CD4-positive, alpha-beta memory T cell (primary cell): ENCODE measurements around the gene EMC9. TPM values are rescaled to one million over a fixed set of nuclear protein-coding genes. Genes with fewer than 3 reads are reported as not detected.
A peak's percentile ranks its signal among the peaks of the same experiment; 100 is the strongest.

Experiments
- CTCF ChIA-PET: fragments of 350-600 bp; sonication (Branson Sonifier 250); formaldehyde crosslinking; loops from one replicate; lab custom pipeline; 2021; ENCODE audit warnings: inconsistent platforms; ENCODE audit not compliant: partially characterized antibody; lab: Charles Lee
- POLR2A ChIA-PET: fragments of 350-600 bp; sonication (Branson Sonifier 250); formaldehyde crosslinking; loops from one replicate; lab custom pipeline; 2021; ENCODE audit not compliant: partially characterized antibody; lab: Charles Lee
- DNase-seq, 5 donors: peaks; one replicate each; pipeline versions ENCODE4 v3.0.0 to v3.0.0-alpha.2; 2020 to 2022; ENCODE audit warnings: mixed read lengths in 1 of 5
- H3K27ac ChIP-seq: one replicate; pipeline ENCODE4 v1.7.0; 2013; ENCODE audit warnings: low read depth, low read length
- H3K27me3 ChIP-seq: 2 replicates; pipeline ENCODE4 v1.7.0; 2013; ENCODE audit warnings: mild to moderate bottlenecking, low read length, moderate library complexity; ENCODE audit not compliant: insufficient read depth
- H3K36me3 ChIP-seq: 2 replicates; pipeline ENCODE4 v1.7.0; 2013; ENCODE audit warnings: mild to moderate bottlenecking, low read length, moderate library complexity; ENCODE audit not compliant: insufficient read depth
- H3K4me1 ChIP-seq: 2 replicates; pipeline ENCODE4 v1.7.0; 2013; ENCODE audit warnings: mild to moderate bottlenecking, low read length, moderate library complexity; ENCODE audit not compliant: insufficient read depth
- H3K4me3 ChIP-seq, 2 donors: one replicate each; pipeline ENCODE4 v1.7.0; 2013; ENCODE audit warnings: low read length in 2 of 2, mild to moderate bottlenecking in 1 of 2
- H3K9me3 ChIP-seq, 2 donors: one replicate each; pipeline ENCODE4 v1.7.0; 2013; ENCODE audit warnings: low read length in 2 of 2, control low read depth in 1 of 2; ENCODE audit not compliant: control insufficient read depth in 1 of 2
- H3K27ac Mint-ChIP-seq, 7 donors: one replicate each; pipeline ENCODE4 v1.8.0; 2020 to 2021; ENCODE audit warnings: mixed read lengths in 7 of 7, mild to moderate bottlenecking in 6 of 7, inconsistent platforms in 3 of 7, moderate library complexity in 3 of 7
- H3K27me3 Mint-ChIP-seq, 2 donors: one replicate each; pipeline ENCODE4 v1.8.0; 2020 to 2021; ENCODE audit warnings: mixed read lengths in 2 of 2
- H3K36me3 Mint-ChIP-seq, 2 donors: one replicate each; pipeline ENCODE4 v1.8.0; 2020 to 2021; ENCODE audit warnings: mixed read lengths in 2 of 2, inconsistent platforms in 1 of 2, mild to moderate bottlenecking in 1 of 2
- H3K4me1 Mint-ChIP-seq, 4 donors: one replicate each; pipeline ENCODE4 v1.8.0; 2020 to 2021; ENCODE audit warnings: mixed read lengths in 4 of 4, mild to moderate bottlenecking in 1 of 4
- H3K4me3 Mint-ChIP-seq, 8 donors: one replicate each; pipeline ENCODE4 v1.8.0; 2020 to 2021; ENCODE audit warnings: mixed read lengths in 8 of 8, mild to moderate bottlenecking in 7 of 8, moderate library complexity in 6 of 8, inconsistent platforms in 3 of 8
- H3K9me3 Mint-ChIP-seq, 8 donors: one replicate each; pipeline ENCODE4 v1.8.0; 2020 to 2021; ENCODE audit warnings: mixed read lengths in 8 of 8, mild to moderate bottlenecking in 5 of 8, inconsistent platforms in 3 of 8, moderate library complexity in 1 of 8
- intact Hi-C: fragments of 100-400 bp; cut with micrococcal nuclease; formaldehyde crosslinking; loops from one replicate; pipeline ENCODE4 v1.15.1; 2023
- polyA plus RNA-seq, 2 donors: library from polyadenylated mRNA; unstranded; fragments of 300-500 nt; fragmentation: Illumina TruSeq; gene quantifications; one replicate each; pipeline ENCODE4 v1.2.3, GENCODE V29; 2021
- total RNA-seq, 2 experiments: library from RNA; stranded (reverse); gene quantifications; one replicate each; pipeline ENCODE4 v1.2.3, GENCODE V29; 2021

The EMC9 gene
- total and polyA plus RNA-seq, 4 experiments from 2014 or later: 11.4 to 33.9 (median 23.3) TPM

GRCh38 chr14:24150567-24150966, 9.2 kb upstream of the EMC9 start:
- Mint-ChIP-seq H3K4me1 (peaks cover 23 to 50% (median 34%) of the 10 kb centered on the region in 4 donors), H3K27ac (peak overlapping the region in 6 of 7 donors; percentile 15 to 74 (median 40))

DNA sequence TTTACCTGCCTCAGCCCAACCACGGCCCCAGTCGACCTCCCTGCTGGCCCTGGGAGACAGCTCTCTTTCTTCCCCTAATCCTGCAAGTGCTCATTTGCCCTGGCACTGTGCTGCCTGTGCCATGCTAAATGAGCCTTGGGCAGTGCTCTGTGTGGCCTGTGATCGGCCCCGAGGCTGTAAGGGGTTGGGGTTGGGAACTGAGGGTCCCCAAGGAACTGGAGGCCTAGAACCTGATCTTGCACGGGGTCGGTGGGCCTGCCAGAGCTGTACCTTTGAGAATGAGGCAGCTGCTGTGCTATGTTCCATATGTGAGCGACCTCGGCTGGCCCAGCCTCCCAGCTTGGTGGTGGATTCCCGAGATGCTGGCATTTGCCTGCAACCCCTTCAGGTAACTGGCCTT, 8.7 kb upstream of the EMC9 start:
- Mint-ChIP-seq H3K9me3 (no peaks in the 10 kb centered on the region), H3K4me1 (peaks cover 26 to 55% (median 38%) of the 10 kb centered on the region in 4 donors), H3K27ac (peak overlapping the region in 1 of 7 donors; percentile 32), H3K4me3 (peak overlapping the region in 3 of 8 donors; percentile 20 to 58 (median 54)), H3K36me3 (peaks cover 33 to 61% of the 10 kb centered on the region in 2 donors), H3K27me3 (no peaks in the 10 kb centered on the region)
- Histone ChIP-seq H3K36me3 (peaks cover 43% of the 10 kb centered on the region), H3K4me1 (peaks cover 40% of the 10 kb centered on the region), H3K9me3 (no peaks in the 10 kb centered on the region), H3K27ac (no peak overlapping the region), H3K27me3 (no peaks in the 10 kb centered on the region), H3K4me3 (no peak overlapping the region)
- DNase-seq: no peak
- POLR2A ChIA-PET: interaction anchor here (0.8 to 9.5 kb wide), 10 partner anchors 8 to 66 kb away, joined by 3 to 162 read pairs (median 5); partner anchors contain the start of genes DCAF11, EMC9, IPO4 and IRF9
- CTCF ChIA-PET: interaction anchor here (0.7 to 8.5 kb wide), 5 partner anchors 9 to 44 kb away, joined by 3 to 110 read pairs (median 3); partner anchors contain the start of genes EMC9, IRF9 and PSME1
- intact Hi-C loops: no loop called here

More at GRCh38 chr14:24150567-24150966, 9.2 kb upstream of the EMC9 start:
- peaks cover 43% of the 10 kb centered on the region for H3K36me3 ChIP-seq
- Mint-ChIP-seq H3K36me3 (peaks cover 36 to 63% of the 10 kb centered on the region in 2 donors), H3K9me3 (no peaks in the 10 kb centered on the region), H3K4me3 (peak overlapping the region in 4 of 8 donors; percentile 20 to 58 (median 48)), H3K27me3 (no peaks in the 10 kb centered on the region)
- CTCF ChIA-PET: interaction anchor here (1.0 to 8.5 kb wide), 5 partner anchors 10 to 44 kb away, joined by 3 to 110 read pairs (median 5); partner anchors contain the start of genes IRF9 and PSME1
- POLR2A ChIA-PET: interaction anchor here (0.5 to 9.5 kb wide), 10 partner anchors 8 to 66 kb away, joined by 4 to 162 read pairs (median 5); partner anchors contain the start of genes DCAF11, EMC9, IPO4 and IRF9
- H3K27ac ChIP-seq: no peak overlapping the region
- no peaks in the 10 kb centered on the region for H3K9me3 ChIP-seq
- DNase-seq: no peak
- no peaks in the 10 kb centered on the region for H3K27me3 ChIP-seq
- H3K4me3 ChIP-seq: no peak overlapping the region
- intact Hi-C loops: no loop called here
- H3K4me1 ChIP-seq: peaks cover 35% of the 10 kb centered on the region

DNA sequence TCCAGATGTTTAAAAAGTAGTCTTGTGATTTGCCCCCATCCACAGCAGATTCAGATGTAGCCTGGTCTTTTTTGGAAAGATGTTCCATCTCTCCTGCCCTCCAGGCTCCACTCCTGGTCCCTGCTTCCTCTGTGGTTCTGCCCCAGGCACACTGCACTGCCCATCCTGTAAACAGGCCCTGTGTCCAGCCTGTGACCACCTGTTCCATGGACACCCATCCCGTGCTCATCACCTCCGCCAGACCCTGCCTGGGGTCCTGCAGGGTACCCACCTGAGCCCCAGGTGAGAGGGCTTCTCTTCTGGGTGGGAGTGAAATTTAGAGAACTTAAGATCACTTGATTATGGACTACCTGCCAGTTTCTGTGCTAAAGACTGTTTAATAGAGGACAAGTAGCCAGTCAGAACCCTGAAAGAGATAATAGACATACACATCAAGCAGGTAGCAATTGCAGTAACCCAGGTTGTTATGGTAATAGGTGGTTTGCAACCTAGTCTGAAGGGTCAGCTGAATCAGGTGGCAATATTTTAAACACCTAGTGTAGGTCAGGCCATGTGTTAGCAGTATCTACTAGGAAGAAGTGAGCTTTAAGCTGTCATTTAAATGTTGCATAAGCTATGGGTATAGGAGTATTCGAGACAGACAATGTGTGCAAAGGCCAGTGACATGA, 8.0 kb upstream of the EMC9 start:
- ChIA-PET CTCF (interaction anchor here (0.7 to 8.5 kb wide), 5 partner anchors 8 to 45 kb away, joined by 3 to 110 read pairs (median 3); partner anchors contain the start of genes EMC9 and IRF9), POLR2A (interaction anchor here (0.8 to 9.5 kb wide), 9 partner anchors 8 to 47 kb away, joined by 3 to 162 read pairs (median 16); partner anchors contain the start of genes DCAF11, EMC9, IPO4 and IRF9)
- H3K4me1 ChIP-seq: peaks cover 46% of the 10 kb centered on the region
- H3K4me3 ChIP-seq: no peak overlapping the region
- peaks cover 43% of the 10 kb centered on the region for H3K36me3 ChIP-seq
- peak overlapping the region; percentile 31 to 98 (median 92) for H3K4me3 Mint-ChIP-seq
- peak overlapping the region in 2 of 7 donors; percentile 17 to 89 for H3K27ac Mint-ChIP-seq
- peak overlapping the region; percentile 10 for H3K27ac ChIP-seq
- H3K9me3 Mint-ChIP-seq: no peaks in the 10 kb centered on the region
- DNase-seq: no peak
- H3K9me3 ChIP-seq: no peaks in the 10 kb centered on the region
- intact Hi-C loops: loop anchor here (10.0 kb wide), 1 partner anchor 55 kb away; the partner anchor contains the start of gene PCK2
- no peaks in the 10 kb centered on the region for H3K27me3 ChIP-seq
- H3K36me3 Mint-ChIP-seq: peaks cover 27 to 58% of the 10 kb centered on the region in 2 donors
- H3K4me1 Mint-ChIP-seq: peaks cover 26 to 61% (median 42%) of the 10 kb centered on the region in 4 donors
- no peaks in the 10 kb centered on the region for H3K27me3 Mint-ChIP-seq

- Histone ChIP-seq H3K4me3 (peak overlapping the region; percentile 73 to 99), H3K27ac (peak overlapping the region; percentile 92), H3K27me3 (no peaks in the 10 kb centered on the region), H3K36me3 (peaks cover 56% of the 10 kb centered on the region), H3K9me3 (no peaks in the 10 kb centered on the region), H3K4me1 (peaks cover 56% of the 10 kb centered on the region)
- no peak for DNase-seq
- intact Hi-C loops: loop anchor here (1.0 to 10.0 kb wide), 8 partner anchors 12 to 679 kb away; partner anchors contain the start of genes CHMP4A, DCAF11, IPO4 and IRF9
- ChIA-PET CTCF (interaction anchor here (0.9 to 8.5 kb wide), 6 partner anchors 12 to 186 kb away, joined by 3 to 110 read pairs (median 6); partner anchors contain the start of genes DCAF11, IPO4, IRF9 and NRL), POLR2A (interaction anchor here (1.1 to 9.5 kb wide), 19 partner anchors 11 to 283 kb away, joined by 3 to 162 read pairs (median 12); partner anchors contain the start of genes CBLN3, CHMP4A, DCAF11 and IPO4)
- Mint-ChIP-seq H3K4me1 (peaks cover 29 to 77% (median 50%) of the 10 kb centered on the region in 4 donors), H3K27ac (peak overlapping the region; percentile 83 to 98 (median 90)), H3K36me3 (peaks cover 31 to 66% of the 10 kb centered on the region in 2 donors), H3K4me3 (peak overlapping the region; percentile 91 to 99 (median 97)), H3K9me3 (no peaks in the 10 kb centered on the region), H3K27me3 (no peaks in the 10 kb centered on the region)
Observed at GRCh38 chr14:24147761-24148428, 6.5 kb upstream of the EMC9 start.

GRCh38 chr14:24146978-24147760, 5.8 kb upstream of the EMC9 start, which contains the start of gene RNF31:
Gene RNF31 (plus strand): TSS chr14:24147498. CDS start chr14:24147699, 201 bp downstream.
- H3K36me3 Mint-ChIP-seq: peaks cover 31 to 64% of the 10 kb centered on the region in 2 donors
- Histone ChIP-seq H3K4me1 (peaks cover 63% of the 10 kb centered on the region), H3K36me3 (peaks cover 59% of the 10 kb centered on the region), H3K9me3 (no peaks in the 10 kb centered on the region), H3K27ac (peak within 1 kb of the TSS; percentile 92), H3K27me3 (no peaks in the 10 kb centered on the region), H3K4me3 (peak within 1 kb of the TSS; percentile 85 to 99)
- peak within 1 kb of the TSS; percentile 95 to 99 (median 98) for H3K27ac Mint-ChIP-seq
- ChIA-PET CTCF (interaction anchor here (0.9 to 8.5 kb wide), 14 partner anchors 8 to 284 kb away, joined by 3 to 110 read pairs (median 4); partner anchors contain the start of genes CIDEB, DCAF11, IPO4 and IRF9), POLR2A (interaction anchor here (0.6 to 9.5 kb wide), 31 partner anchors 10 to 1276 kb away, joined by 3 to 162 read pairs (median 5); partner anchors contain the start of genes ACIN1, C14orf119, CARMIL3 and CBLN3)
- H3K4me3 Mint-ChIP-seq: peak within 1 kb of the TSS; percentile 97 to 100 (median 98)
- H3K27me3 Mint-ChIP-seq: no peaks in the 10 kb centered on the region
- peaks cover 32 to 80% (median 54%) of the 10 kb centered on the region in 4 donors for H3K4me1 Mint-ChIP-seq
- peak; percentile 95 to 99 (median 97) for DNase-seq
- intact Hi-C loops: loop anchor here (1.0 to 10.0 kb wide), 8 partner anchors 11 to 678 kb away; partner anchors contain the start of genes CHMP4A, DCAF11, IPO4 and IRF9
- H3K9me3 Mint-ChIP-seq: no peaks in the 10 kb centered on the region
